HG03520 (cell line): ENCODE measurements around the gene SEC22C.

Source experiments
- ATAC-seq: cut with Tn5 transposase; IDR thresholded peaks from one replicate; pipeline ENCODE4 v1.9.1; 2021; ENCODE audit warnings: mild to moderate bottlenecking, moderate library complexity; ENCODE audit not compliant: unreplicated experiment

Gene SEC22C

DNA sequence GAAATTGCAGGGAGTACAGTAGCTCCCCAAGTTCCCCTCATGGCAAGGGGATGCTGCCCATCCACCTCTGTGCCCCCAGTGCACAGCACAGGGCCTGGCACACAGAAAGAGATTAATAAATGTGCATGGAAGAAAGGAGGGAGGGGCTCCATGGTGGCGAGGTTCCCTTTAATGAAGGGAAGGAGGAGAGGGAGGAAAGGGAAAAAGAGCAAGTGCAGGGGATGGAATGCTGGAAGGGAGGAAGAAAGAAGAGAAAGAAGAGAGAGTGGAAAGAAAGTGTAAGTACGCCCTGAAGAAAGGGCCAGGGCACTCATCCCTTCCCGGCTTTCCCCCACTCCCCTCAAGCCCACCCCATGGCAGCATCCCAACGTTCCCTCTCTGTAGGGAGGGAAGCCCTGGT is 80.9 kb downstream of the SEC22C start:
- no peak for ATAC-seq

DNA sequence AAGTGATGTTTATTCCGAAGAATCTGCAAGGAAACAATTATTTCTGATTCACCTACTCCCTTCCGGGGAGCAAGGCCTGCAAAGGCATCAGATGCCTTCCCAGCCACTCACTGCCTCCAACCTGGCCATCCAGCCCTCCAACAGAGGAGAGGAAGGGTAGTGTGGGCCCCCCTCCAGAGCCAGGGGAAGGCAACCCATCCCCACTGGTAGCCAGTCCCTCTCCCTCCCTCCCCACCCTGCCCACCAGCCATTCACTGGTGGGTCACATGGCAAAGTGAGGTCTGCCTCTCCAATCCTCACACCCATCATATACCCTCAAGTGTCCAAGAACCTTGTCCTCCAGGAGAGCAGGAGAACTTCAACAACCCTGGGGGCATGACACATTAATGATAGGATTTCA is 81.7 kb downstream of the SEC22C start:
- no peak for ATAC-seq

- ATAC-seq, result no peak
Measured at GRCh38 chr3:42499478-42499871, 82.3 kb downstream of the SEC22C start.

DNA sequence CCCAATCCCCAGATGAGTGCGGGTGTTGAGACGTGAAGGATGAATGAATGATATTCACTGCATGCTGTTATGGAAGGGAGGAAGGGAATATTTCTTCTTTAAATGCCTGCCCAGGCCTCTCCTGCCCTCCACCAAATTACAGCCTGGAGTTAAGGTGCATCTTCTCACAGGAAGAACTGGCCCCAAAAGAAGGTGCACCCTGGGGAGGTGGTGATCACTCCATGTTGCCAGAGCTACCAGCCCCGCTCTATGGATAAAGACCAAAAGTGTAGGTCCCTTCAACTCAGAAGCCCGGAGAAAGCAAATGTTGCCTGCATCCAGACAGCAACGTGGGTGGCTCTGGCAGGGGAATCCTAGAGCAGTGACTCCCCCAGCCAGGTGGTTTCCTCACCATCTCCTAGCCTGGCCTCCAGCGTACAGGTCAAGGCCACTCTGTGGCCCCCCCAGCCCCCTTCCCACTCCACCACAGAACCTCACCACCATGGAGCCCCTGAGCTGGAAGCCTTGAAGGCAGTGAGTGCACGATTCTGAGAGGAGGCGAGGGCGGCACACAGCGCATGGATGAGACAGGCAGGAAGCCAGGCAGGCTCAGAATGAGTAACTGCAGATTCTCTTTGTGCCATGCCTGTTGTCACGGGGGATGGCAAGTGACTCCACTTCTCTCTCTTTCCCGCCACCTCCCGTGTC is 82.8 kb downstream of the SEC22C start:
- ATAC-seq, result no peak

GRCh38 chr3:42498034-42498433 is 83.7 kb downstream of the SEC22C start:
- no peak for ATAC-seq
